NCI-H526 treated with DMSO at 0.1 percent for 48 hours (cell line): ENCODE data around the gene HAND2.

Experiments used
- DNase-seq: peaks from one replicate; lab custom pipeline; 2025; lab: John Stamatoyannopoulos, UW

The HAND2 gene

DNA sequence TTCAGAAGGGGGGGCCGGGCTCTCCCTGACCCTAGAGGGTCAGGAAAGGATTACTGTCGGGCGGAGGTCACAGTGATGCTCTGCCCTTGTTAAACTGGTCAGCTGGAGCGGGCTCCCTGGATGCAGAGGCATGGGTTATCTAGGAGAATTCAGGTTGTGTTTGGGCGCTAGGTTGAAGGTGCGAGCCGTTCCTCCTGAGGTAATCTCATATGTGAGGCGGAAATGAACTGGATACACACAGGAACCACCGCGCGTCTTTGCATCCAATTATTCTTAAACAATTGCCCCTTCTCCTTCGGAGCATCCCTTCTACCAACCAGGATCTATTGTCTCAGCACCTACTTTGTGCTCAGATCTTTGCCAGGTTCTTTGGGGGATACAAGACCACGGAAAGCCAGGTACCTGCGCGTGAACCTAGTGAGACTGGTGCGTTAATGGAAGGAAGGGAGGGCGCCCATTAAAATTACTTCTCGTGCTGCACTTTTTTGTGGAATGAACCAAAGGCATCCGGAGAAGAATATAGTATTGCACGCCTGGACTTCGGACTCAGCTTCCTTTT, 28.4 kb downstream of the HAND2 start:
- no peak for DNase-seq

DNA sequence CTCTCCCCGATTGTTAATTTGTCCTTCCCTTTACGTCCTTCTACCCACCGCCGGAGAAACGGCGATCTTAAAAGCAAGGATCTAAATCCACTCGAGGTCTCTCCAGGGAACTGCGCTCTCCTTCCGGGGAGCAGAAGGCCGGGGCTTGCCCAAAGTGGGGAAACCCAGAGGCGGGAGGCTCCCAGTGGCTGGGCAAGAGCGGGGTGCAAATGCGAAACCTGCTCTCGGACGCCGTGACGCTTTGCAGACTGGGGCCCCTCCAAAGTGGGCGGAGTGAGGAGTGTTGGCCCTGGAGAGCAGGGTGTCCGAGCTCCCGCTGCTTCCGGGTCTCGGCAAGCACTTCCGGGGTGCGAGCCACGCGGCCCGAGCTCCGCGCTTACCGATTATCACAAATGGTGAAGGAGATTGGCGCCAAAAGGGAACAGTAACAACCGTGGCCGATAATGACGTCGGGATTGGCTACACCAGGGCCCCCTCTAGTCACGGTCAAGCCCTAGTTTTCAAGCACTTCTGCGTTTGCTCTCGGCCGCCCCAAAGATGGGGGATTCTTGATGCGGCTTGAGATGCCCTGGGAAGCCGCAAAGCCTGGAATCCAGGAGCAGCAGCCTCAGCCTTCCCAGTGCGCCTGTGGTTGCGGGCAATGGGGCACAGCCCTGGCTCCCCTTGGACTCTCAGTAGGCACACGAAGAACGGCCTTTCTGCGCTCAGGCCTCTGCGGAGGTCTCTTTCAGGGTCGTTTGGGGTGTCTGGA, 29.0 kb downstream of the HAND2 start:
- DNase-seq: no peak

DNA sequence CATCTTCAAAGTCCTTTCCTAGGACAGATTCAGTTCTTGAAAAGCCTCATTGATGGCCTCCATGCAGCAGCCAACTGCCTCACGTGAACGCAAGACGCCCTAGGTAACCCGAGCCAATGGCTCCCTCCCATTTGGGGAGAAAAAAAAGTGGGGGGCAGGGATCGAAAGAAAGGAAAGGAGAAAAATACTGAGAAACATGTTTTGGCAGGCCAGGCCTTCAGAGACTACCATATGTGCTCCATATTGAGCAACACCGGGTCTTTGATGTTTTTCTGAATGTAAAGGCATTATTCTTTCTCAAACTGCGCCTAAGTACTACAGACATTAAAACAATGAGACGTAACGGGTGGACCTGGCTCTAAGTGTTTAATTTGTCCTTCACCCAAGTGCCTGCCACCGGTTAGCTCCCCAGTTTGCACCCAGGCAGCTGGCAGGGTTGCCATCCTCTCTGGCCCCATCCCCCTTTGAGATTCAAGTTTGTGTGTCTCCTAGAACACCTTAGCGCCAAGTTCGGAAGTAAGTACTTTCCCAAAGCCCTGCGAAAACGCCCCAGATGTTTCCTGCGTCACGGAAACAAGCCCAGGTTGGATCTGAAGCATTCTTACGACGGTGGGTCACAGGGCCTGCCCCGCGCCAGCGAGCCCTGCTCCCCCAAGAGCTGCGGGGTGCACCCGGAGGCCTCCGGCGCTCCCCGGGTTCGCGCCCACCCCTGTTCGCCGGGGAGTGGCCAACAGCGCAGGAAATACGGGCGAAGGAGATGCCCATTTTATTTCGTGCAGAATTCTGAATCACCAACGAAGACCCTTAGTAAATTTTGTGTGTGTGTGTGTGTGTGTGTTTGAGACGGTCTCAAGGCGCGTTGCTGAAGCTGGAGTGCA, 30.1 kb downstream of the HAND2 start:
- DNase-seq: no peak

DNA sequence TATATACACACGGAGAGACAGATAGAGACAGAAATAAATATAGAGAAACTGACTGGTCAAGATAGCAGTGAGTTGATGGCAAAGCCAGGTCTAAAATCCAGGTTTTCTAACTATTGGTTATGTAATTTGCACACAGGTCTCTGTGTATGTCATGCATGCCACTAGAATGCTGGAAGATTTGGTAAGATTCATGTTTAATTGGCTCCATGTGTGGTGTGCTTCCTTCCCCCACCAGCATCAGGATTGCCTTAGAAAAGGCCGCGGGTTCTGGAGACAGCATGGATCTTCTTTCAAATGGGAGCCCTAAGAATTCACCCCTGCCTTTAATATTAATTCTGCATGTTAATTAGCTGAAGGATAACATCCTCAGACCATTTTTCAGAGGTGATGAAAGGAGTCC, 31.3 kb downstream of the HAND2 start:
- DNase-seq: no peak

DNA sequence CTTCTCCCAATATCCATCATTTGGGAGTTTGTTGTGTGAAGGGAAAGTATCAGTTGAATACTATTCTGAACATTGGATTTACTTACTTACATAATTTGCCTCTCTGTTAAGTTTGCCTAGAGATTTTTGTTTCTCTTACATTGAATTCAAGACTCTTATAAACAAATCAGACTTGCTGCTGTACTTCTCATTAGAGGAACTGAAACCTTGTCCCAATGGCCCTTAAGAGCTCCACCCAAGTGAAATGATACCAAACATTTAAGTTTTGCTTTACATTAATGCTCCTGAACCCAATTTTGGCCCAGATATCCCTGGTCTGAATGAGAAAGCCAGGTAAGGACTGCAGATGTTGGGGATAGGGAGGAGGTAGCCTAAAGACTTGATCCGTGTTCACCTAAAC, 32.0 kb downstream of the HAND2 start:
- no peak for DNase-seq

DNA sequence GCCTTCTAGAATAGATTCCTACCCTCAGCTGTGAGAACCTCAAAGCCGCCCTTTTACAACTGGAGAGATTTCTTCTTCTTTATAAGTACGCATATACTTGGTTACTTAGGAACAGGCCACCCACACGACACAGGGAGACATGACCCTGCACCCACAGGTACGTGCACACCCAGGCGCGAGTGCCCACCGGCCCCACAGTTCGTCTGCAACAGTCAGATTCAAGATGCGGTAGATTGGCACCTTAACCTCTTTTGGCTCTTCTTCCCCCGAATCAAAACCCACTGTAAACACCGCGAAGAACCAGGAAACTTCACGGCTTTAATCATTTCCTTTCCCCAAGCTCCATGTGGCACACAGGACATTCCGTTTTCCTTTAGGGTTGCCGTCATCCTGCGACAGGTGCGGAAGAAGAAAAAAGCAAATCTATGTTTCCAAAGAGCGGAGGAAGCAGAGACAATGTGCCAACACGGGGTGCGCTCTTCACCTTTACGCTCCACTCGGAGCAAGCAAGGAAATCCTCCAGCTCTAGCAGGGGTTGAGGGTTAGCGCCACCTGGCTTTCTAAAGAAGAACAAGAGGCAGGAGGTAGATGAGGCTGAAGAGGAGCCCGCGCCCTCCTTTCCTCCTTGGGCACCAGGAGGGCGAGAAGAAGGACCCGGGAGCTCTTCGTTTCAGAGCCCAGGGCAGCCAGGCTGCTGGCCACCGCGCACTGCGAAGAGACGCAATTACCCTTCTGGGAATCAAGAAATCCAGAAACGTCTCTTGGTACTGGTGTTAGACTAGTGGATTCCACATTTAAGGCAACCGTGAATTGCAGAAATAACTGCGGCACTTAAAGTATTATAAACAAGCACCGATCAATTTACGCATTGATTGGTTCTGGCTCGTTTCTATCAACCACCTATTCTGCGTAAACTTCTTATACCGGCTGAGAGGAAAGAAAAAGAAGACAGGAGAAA, 35.7 kb downstream of the HAND2 start:
- DNase-seq: peak; percentile 44

DNA sequence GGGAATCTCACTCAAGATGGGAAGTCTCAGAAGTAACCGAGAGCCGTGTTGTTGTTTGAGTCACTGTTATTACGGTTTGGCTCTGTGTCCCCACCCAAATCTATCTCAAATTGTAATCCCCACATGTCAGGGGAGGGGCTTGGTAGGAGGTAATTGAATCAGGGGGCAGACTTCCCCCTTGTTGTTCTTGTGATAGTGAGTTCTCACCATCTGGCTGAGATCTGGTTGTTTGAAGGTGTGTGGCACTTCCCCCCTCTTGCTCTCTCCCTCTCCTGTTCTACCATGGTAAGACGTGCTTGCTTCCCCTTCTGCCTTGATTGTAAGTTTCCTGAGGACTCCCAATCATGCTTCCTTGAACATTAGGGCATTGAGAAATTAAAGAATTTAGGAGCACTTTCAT, 37.0 kb downstream of the HAND2 start:
- no peak for DNase-seq

DNA sequence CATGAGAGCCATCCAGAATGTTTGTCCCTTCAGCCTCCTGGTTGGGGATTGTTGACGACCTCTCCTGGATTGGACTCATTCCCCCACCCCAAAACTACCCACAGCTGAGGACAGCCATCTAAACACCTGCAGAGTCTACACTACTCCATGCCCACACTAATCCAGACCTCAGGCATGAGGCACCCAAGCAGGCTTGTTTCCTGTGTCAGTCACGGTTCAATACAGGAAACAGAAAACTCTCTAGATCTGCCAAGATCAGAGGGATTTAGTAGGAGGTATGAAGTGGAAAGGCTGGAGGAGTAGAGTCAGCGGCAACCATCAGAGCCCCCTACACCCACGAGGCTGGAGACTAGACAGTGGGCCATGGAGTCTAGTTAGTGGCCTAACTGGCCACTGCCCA, 37.7 kb downstream of the HAND2 start:
- DNase-seq: no peak

DNA sequence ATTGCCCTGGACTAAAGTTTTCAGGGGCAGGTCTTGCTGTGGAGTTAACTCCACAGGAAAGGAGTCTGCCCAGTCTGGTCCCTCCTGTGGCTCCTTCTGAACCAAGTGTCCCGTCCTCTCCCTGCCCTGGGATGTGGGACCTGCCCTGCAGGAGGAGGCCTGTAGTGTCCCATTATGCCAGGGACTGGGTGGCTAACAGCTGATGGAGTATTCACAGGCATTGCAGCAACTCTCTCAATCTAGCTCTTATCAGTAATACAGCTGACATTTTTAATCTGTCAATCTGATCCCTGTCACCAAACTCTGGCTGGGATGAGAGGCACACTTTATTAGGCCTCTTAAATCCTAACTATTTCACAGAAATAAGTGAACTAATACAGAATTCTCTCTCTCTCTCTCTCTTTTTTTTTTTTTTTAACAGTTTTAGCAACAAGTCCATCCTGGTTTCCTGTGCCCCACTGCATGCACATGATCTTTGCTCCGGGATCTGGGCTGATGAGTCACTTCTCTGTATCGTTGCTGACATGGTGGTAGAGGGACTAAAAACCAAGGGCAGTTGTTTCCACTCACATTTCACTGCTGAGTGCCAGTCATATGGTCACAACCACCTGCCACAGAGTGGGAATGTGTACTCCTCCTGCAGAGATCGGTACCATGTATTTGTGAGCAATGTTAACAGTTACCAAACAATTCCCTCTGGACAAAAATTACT, 39.1 kb downstream of the HAND2 start:
- DNase-seq: no peak

DNA sequence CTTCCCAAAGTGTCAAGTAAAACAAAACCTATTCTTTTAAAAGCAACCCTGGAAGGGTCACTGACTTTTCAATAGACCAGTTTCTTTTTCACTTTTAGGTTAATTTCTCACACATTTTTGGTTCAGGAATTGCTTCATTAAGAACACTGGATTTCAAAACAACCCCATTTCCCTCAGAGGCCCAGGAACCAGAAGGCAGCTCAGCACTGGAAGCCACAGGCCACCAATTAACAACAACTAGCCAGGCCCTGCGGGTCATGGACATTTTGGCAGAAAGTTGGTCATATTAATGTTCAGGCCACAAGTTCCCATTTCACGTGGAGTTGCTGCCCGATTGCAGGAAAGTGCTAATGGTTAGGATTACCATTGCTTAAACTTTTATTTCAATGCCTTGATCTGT, 39.8 kb downstream of the HAND2 start:
- DNase-seq: no peak

DNA sequence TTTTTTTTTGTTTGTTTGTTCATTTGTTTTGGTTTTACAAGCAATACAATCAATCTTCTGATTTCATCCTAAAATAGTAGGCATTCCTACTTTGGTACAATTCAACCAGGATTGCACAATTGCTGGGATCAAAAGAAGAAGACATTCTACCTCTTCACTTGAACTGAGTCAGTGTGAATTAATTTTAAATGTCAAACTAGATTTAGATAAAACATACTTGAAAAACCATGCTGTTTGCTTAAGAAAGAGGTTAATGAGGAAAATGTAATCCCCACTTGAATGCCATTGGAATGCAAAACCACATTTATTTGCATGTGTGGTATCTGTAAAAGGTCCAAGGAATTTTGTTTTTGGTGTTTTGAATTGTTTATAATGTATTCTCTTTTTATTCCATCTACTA, 40.5 kb downstream of the HAND2 start:
- DNase-seq: peak; percentile 3

DNA sequence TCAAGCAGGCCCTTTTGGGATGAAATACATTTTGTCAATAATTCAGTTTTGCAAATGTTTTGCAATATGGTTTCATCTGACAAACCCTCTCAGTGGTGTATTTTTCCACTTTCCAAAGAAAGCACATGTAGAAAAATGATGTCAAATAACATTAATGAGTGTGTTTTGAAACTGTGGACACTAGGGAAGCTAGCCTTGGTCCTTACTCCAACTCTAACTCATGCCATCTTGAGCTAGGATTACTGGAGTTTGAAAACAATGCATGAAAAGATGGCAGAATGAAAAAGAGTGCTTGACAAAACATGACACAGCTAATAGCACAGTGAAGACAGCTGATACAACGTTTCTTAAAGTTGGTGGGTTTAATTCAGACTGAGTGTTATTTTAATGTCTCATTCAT, 41.4 kb downstream of the HAND2 start:
- no peak for DNase-seq

DNA sequence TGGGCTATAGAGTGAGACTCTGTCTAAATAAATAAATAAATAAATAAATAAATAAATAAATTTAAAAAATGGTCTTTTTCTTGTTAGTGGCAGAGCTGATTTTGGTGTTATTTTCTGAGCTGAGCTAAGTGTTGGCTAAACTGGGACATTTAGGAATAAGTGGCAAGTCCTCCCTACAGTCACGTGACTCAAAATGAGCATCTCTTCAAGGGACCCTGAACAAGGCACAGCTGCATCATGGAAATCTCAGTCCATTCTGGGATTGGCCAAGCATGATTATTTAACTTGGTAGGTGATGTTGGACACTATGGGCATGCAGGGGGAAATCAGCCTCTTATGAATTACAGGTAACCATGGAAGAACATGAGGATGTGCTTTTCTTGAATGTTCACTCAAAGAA, 42.0 kb downstream of the HAND2 start:
- no peak for DNase-seq

DNA sequence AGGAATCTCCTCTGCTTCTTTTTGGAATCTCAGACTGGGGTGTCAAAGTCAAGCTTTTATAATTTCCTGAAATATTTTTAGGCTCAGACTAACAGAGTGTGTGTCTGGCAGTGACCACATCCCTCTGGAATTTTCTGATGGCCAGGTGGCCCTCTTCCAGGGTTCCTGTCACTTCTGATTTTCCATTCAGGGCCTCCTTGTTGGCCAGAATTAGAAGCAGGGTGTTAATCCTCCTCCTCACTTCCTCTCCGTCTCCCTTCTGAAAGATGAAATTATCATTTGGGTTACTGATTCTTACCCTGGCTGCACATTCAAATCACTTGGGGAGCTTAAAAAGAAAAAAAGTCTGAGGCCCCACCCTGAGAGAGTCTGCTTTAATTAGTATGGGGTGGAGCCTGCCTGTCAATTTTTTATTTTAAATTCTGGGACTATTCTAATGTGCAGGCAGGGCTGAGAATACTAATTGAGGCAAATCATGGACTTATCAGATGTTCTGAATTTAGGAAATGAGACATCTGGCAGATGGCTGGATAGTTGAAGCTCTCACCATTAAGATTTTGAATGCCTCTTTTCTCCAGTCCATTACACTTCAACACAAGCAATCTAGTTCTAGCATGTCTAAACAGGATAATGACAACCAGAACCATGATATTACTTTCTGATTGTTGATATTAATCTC, 43.2 kb downstream of the HAND2 start:
- no peak for DNase-seq

DNA sequence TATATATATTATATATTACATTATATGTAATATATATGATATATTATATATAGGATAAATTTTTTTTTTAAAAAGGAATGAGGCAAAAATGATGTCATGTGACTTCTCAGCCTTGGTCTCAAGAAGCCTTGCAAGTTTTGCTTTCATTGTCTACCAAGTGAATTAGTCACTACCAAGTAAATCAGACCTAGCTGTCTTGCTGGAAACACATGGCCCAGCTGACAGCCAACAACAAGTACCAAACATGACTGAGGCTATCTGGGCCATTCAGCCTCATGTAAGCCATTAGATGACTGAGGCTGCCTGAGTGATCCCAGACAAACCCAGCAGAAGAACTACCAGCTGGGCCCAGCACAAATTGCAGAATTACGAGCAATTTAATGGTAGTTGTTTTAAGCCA, 44.9 kb downstream of the HAND2 start:
- no peak for DNase-seq

DNA sequence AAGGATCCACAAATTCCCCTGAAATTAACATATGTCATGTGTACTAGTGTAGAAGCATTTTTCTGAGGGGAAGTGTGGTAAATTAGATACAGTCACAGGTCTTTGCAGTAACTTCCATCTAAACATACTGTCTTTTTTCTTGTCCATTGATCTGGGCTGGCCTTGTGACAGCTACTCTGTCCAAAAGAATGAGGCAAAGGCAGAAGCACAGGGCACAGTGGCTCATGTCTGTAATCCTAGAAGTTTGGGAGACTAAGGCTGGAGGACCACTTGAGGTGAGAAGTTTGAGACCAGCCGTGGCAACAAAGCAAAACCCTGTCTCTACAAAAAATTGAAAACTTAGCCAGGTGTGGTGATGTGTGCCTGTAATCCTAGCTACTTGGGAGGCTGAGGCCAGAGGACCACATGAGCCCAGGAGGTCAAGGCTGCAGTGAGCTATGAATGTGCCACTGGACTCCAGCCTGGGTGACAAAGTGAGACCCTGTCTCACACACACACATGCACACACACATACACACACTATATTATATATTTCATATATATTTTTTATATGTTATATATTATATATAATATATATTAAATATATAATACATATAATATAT, 47.6 kb downstream of the HAND2 start:
- DNase-seq: no peak

DNA sequence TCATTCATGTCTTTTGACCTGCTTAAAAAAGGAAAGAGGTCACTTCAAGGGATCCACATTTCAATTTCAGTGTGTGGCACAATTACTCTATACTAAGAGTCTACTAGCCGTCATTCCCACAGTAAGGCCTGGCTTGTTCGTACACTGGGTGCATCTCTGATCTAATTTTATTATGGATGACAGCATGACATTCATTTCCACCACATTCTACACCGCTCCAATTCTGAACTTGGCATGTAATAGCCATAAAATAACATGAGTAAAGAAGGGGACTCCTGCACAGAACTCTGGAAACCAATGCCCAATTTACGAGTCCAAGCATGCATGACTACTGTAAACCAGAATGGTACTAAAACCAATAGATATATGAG, 51.1 kb downstream of the HAND2 start:
- DNase-seq: no peak

DNA sequence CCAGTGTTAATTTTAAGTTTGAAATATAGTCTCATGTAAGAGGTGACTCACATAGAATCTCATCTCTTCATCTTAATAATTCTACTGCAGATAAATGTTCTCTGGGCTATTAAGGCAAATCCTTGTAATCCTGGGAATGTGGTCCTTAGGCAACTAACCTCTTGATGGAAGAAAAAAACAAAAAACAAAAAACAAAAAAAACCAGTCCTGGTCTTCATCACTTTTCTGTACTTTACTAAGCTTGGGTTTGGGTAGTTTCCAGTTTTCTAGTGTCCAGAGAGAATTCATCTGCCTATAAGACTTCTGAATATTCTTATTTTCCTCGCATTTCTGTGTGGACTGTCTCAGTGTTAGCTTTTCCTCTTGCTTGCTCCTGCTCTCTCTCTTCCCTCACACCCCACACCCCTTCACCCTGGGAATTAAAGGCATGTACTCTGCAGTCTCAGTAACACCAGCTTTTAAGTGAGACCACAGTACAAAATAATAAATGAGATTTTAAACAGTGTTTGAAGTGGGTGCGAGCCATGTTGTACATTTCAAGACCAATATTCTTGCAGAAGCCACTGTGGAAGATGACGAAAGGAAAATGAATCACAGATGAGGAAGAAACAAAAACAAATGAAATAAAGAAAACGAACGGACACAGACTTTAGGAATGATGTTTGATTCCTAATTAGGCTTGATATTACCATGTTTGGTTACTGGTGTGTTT, 51.7 kb downstream of the HAND2 start:
- DNase-seq: no peak

DNA sequence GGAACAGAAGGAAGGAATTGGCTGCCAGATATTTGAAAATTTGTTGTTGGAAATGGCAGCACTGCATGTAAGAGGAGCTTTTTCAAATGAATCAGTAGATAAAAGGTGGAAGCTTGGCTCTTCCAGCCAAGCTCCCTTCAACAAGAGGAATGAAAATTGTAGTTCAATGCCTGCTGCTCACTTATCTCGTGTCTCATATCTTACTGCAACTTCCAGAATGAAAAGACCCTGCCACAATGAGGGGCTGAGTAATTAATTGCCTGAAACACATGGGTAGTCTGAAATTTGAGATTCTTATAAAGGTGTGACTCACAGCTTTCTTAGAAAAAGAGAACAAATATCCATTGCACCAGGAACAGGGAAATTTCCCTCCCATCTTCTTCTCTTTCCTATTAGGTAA, 53.0 kb downstream of the HAND2 start:
- DNase-seq: no peak
